Spleen (tissue), 7 donors: ENCODE results near the gene PCED1B.

ENCODE experiments used
- POLR2A ChIP-seq, 3 donors: fragments of 450-650 bp; IDR thresholded peaks; one replicate each; pipeline ENCODE4 v1.5.1; 2017; ENCODE audit warnings: antibody characterized with exemption in 3 of 3, mild to moderate bottlenecking in 1 of 3
- POLR2AphosphoS5 ChIP-seq, 3 donors: sonication (generic); formaldehyde crosslinking; IDR thresholded peaks; one replicate each; pipeline ENCODE4 v1.5.1; 2017; ENCODE audit warnings: antibody characterized with exemption in 3 of 3
- TF ChIP-seq, protein P1 (sequence below), 11 experiments: fragments of 200-600 bp in 7 of 11; fragments of 450-650 bp in 4 of 11; sonication (generic) in 4 of 11; IDR thresholded peaks in 8 of 11; conservative IDR thresholded peaks in 3 of 11; 1 replicate in 7 of 11; 2 replicates in 4 of 11; pipeline versions ENCODE4 v1.4.0 to v1.8.0; 2016 to 2021; ENCODE audit warnings: antibody characterized with exemption in 11 of 11, inconsistent platforms in 4 of 11, mild to moderate bottlenecking in 1 of 11
- donor health status: DM: no; HTN: no; CAD: no; lungs with moderate emphysema.
- donor health status: DM: no; HTN: no; CAD: no.
- donor health status: DM: no; HTN: no; CAD: no.

DNA sequence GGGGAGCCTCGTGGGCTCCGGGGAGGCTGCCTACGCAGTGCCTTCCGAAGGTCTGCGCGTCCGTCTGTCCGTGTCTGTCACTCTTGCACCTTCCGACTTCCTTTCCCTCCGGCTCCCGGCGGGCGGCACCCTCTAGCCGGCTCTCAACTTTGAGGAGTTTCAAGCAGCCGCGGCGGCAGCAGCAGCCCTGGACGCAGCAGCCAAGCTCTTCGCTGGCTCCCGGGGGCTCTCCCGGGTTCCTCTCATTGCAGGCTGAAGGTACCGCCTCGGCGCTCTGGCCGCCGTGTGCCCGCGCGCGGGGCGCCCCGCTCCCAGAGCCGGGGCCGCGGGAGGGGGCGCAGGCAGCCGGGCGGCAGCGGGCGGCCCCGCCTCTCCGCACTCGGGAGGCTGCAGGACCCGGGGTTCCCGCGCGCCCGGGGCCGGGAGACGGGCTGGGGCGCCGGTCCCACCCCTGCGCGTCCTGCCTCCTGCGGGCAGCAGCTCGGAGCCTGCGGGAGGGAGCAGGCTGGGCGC lies at the start of gene PCED1B, which contains the start of gene AMIGO2:
- TF ChIP-seq, protein P1, sequence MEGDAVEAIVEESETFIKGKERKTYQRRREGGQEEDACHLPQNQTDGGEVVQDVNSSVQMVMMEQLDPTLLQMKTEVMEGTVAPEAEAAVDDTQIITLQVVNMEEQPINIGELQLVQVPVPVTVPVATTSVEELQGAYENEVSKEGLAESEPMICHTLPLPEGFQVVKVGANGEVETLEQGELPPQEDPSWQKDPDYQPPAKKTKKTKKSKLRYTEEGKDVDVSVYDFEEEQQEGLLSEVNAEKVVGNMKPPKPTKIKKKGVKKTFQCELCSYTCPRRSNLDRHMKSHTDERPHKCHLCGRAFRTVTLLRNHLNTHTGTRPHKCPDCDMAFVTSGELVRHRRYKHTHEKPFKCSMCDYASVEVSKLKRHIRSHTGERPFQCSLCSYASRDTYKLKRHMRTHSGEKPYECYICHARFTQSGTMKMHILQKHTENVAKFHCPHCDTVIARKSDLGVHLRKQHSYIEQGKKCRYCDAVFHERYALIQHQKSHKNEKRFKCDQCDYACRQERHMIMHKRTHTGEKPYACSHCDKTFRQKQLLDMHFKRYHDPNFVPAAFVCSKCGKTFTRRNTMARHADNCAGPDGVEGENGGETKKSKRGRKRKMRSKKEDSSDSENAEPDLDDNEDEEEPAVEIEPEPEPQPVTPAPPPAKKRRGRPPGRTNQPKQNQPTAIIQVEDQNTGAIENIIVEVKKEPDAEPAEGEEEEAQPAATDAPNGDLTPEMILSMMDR (IDR thresholded peaks at IDR 0.05 in 8 of 11, conservative IDR thresholded peaks at IDR 0.05 in 3 of 11) = peak in 5 of 11 experiments; percentile 16 to 34 (median 27)
- peak; percentile 60 to 76 (median 62) for TF ChIP-seq POLR2AphosphoS5 (IDR thresholded peaks at IDR 0.05)
- TF ChIP-seq POLR2A (IDR thresholded peaks at IDR 0.05) = no peak
